Cerebellar nuclear complex (tissue), 1 donor: ENCODE measurements around the gene XDH.

Experiments used
- DNase-seq, 2 experiments: peaks; one replicate each; lab custom pipeline; 2025; lab: John Stamatoyannopoulos, UW

XDH gene

GRCh38 chr2:31414601-31415241 is at the start of gene XDH:
Gene XDH, minus strand, starts transcription at chr2:31414742. Its CDS starts 76 bp downstream, at chr2:31414666.
- no peak for DNase-seq

GRCh38 chr2:31457651-31458050 is 43.1 kb upstream of the XDH start:
- no peak for DNase-seq

GRCh38 chr2:31446848-31447247 is 32.3 kb upstream of the XDH start:
- no peak for DNase-seq

GRCh38 chr2:31442376-31442775 is 27.8 kb upstream of the XDH start:
- DNase-seq = no peak

- no peak for DNase-seq
Observed at GRCh38 chr2:31440764-31441163, 26.2 kb upstream of the XDH start.

- DNase-seq = no peak
Observed at GRCh38 chr2:31434911-31435310, 20.4 kb upstream of the XDH start.

GRCh38 chr2:31433541-31433940 is 19.0 kb upstream of the XDH start:
- no peak for DNase-seq

- DNase-seq = no peak
Observed at GRCh38 chr2:31430439-31431165, 16.1 kb upstream of the XDH start.

- no peak for DNase-seq
Observed at GRCh38 chr2:31429759-31430438, 15.4 kb upstream of the XDH start.

GRCh38 chr2:31429040-31429439 is 14.5 kb upstream of the XDH start:
- DNase-seq = no peak

- DNase-seq = no peak
Observed at GRCh38 chr2:31428001-31428418, 13.5 kb upstream of the XDH start.

GRCh38 chr2:31426096-31426495 is 11.6 kb upstream of the XDH start:
- DNase-seq = no peak

GRCh38 chr2:31421634-31422033 is 7.1 kb upstream of the XDH start:
- DNase-seq = no peak

- DNase-seq = no peak
Observed at GRCh38 chr2:31420936-31421335, 6.4 kb upstream of the XDH start.

- no peak for DNase-seq
Observed at GRCh38 chr2:31419386-31419785, 4.8 kb upstream of the XDH start.

GRCh38 chr2:31415421-31415820 is 879 bp upstream of the XDH start:
- DNase-seq = no peak

- no peak for DNase-seq
Observed at GRCh38 chr2:31413862-31414550, 536 bp downstream of the XDH start.

- no peak for DNase-seq
Observed at GRCh38 chr2:31413025-31413424, 1.5 kb downstream of the XDH start.

- no peak for DNase-seq
Observed at GRCh38 chr2:31411771-31412170, 2.8 kb downstream of the XDH start.

GRCh38 chr2:31406593-31407385 is 7.8 kb downstream of the XDH start:
- DNase-seq = no peak

GRCh38 chr2:31404827-31405226 is 9.7 kb downstream of the XDH start:
- no peak for DNase-seq

GRCh38 chr2:31404302-31404701 is 10.2 kb downstream of the XDH start:
- DNase-seq = no peak
